GM12873 (cell line): ENCODE data around the gene MMP13.

ENCODE experiments used
- TF ChIP-seq, protein P1 (sequence below): IDR thresholded peaks from 2 replicates; pipeline ENCODE4 v1.5.1; 2012; ENCODE audit warnings: low read depth, mild to moderate bottlenecking, moderate library complexity, low read length, control low read depth; ENCODE audit not compliant: insufficient read depth; ENCODE audit errors: missing control alignments

MMP13 gene

DNA sequence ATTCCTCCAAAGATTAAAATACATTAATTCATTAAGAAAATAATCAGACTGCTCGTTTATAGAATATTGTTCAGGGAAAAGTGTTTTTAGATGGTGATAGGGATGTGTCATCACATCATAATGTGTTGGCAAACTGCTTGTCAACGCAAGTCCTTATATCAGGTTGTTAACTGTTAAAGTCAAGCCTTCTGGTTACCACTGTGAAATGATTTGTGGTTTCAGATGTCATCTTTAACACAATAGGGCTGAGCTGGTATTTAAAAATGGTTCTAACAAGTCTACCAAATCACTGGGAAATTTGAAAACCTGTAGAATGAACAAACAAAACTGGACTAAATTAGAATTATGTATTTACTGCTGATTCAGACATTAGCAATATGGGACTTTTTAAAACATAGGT, 2.4 kb upstream of the MMP13 start:
- TF ChIP-seq, protein P1, sequence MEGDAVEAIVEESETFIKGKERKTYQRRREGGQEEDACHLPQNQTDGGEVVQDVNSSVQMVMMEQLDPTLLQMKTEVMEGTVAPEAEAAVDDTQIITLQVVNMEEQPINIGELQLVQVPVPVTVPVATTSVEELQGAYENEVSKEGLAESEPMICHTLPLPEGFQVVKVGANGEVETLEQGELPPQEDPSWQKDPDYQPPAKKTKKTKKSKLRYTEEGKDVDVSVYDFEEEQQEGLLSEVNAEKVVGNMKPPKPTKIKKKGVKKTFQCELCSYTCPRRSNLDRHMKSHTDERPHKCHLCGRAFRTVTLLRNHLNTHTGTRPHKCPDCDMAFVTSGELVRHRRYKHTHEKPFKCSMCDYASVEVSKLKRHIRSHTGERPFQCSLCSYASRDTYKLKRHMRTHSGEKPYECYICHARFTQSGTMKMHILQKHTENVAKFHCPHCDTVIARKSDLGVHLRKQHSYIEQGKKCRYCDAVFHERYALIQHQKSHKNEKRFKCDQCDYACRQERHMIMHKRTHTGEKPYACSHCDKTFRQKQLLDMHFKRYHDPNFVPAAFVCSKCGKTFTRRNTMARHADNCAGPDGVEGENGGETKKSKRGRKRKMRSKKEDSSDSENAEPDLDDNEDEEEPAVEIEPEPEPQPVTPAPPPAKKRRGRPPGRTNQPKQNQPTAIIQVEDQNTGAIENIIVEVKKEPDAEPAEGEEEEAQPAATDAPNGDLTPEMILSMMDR = no peak

DNA sequence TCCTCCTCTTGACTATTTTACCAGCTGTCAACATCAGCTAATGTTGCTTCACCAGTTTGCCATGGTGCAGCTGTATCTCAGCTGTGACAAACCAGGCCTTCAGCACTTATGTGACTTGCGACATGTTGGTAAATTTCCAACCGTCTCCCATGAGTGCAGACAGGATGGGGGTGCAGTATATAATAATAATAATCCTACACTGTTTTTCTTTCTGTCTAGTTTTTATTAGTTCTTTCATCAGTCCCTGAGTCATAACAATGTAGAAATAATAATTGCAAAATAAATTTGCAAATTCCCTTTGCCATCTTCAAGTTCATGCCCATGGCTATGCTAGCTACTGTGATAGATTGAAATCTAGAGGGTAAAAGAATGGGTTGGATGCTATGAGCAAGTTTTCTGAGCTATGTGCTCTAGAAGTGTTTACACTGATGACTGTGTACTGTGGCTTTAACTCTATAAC, 4.9 kb downstream of the MMP13 start:
- TF ChIP-seq, protein P1 = no peak

DNA sequence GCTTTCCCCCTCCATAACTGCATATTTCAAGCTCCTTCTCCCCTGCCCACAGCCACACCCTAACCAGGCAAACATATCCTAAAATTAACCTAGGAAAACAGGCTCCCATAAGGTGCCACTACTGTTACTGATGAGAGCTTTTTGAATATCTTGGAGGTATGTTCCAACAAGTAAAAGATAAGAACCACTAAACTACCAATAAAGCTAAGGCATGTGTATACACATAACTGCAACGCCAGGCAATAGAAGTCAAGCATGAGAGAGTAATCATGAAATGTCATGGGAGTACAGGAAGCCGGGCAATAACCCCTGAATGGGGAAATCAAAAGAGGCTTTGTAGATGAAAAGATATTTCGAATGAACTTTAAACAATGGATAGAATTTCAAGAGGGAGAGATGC, 9.3 kb downstream of the MMP13 start:
- TF ChIP-seq, protein P1 = no peak

DNA sequence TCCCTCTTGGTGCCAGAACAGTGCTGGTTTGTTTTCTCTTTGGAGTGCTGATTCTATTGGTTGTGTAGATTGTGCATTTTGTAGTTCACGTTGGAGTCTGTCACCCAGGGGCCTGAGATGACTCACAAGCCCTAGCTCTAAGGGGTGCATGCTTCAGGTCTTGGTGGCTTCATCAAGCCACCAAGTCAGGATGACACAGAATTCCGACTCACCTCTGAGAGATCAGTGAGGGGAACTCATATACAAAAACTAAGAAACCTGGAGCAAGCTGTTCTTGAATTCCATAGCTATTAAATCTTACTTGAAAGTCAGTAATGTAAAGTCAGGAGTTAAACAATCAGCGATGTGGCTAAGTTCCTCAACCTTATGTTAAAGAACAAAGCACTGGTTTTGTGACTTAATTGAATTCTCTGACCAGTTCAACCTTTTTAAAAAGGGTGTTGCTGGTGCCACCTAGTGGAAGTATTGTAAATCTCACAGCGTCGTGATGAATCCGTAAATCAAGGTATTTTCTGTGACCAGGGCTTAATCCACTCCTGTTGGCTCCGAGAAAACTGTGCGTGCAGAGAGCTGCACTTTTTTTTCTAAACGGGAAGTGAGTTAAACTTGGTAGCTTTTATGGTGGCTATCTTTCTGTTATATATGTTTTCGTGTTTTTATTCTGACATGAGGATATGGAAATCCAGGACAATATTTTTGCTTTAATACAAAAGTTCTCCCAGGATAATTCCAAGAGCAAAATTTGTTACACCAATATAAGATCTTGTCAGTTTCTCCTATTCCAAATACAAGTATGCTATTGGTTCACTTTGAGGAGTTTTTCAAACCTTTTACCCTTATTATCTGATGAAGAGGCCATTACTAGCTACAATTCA, 14.6 kb downstream of the MMP13 start:
- TF ChIP-seq, protein P1 = peak; percentile 75

DNA sequence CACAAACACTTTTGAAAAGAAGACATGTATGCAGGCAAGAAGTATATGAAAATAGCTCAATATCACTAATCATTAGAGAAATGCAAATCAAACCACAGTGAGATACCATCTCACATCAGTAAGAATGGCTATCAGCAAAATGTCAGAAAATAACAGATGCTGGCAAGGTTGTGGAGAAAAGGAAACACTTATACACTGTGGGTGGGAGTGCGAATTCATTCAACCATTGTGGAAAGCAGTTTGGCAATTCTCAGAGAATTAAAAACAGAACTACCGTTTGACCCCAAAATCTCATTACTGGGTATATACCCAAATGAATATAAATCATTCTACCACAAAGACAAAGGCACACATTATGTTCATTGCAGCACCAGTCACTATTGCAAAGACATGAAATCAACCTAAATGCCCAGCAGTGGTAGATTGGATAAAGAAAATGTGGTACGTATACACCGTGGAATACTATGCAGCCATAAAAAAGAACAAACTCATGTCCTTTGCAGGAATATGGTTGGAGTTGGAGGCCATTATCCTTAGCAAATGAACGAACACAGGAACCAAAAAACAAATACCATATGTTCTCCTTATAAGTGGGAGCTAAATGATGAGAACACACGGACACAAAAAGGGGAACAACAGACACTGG, 18.5 kb downstream of the MMP13 start:
- TF ChIP-seq, protein P1 = no peak

DNA sequence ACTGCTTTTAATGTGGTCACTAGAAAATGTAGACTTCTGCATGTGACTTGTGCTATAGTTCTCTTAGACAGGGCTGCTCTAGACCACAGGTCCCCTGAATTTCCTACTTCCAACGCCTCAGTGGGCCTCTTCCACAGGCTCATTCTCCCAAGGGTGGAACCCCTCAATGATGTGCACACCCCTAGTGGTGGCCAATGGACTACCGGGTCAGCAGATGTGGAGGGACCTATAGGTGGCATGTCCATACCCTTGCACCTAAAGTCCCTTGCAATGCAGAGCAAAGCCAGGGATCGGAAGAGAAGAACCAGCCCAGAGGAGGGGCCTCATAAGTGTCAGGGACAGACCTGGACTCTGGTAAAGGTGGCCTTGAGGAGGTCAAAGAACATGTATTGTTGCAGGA, 20.0 kb downstream of the MMP13 start:
- TF ChIP-seq, protein P1 = peak; percentile 26

DNA sequence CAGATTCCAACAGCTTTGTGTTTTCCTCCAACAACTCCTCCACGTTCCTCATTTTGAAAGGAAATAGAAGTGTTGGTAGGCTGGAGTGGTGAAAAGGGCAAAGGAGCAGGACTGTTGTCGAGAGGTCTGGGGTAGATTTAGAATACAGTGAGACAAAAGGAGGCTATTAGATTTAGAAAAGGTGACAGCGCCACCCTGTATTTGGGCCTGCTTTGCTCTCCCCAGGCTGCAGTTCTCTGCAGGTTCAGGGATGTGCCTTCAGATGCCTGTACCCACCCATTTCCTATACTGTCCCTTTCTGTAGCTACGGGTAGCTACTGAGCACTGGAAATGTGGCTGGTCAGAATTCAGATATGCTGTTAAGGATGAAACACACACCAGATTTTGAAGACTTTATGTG, 20.8 kb downstream of the MMP13 start:
- TF ChIP-seq, protein P1 = no peak
